Stimulated activated CD4-positive, alpha-beta T cell treated with anti-CD3 and anti-CD28 coated beads, TNF-alpha, amount 100 ng/mL, for 24 hours (primary cell): ENCODE results near the gene MEGF11.

Experiments used
- DNase-seq, 3 experiments: peaks; one replicate each; pipeline ENCODE4 v3.0.0-alpha.2; 2020; ENCODE audit warnings: low read depth in 3 of 3

Gene MEGF11

DNA sequence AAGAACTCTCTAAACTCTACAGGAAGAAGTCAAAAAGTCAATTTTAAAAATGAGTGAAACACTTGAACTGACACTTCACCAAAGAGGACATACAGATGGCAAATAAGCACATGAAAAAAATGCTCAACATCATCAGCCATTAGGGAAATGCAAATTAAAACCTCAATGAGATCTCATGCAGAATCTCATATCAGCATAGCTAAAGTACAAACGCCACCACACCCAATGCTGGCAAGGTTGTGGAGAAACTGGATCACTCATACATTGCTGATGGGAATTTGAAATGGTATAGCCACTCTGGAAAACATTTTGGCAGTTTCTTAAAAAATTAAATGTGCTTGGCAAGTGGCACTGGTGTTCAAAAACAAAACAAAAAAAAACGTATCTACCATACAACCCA, 34.2 kb downstream of the MEGF11 start:
- no peak for DNase-seq

GRCh38 chr15:66216806-66217205, 36.7 kb downstream of the MEGF11 start:
- DNase-seq, result no peak

DNA sequence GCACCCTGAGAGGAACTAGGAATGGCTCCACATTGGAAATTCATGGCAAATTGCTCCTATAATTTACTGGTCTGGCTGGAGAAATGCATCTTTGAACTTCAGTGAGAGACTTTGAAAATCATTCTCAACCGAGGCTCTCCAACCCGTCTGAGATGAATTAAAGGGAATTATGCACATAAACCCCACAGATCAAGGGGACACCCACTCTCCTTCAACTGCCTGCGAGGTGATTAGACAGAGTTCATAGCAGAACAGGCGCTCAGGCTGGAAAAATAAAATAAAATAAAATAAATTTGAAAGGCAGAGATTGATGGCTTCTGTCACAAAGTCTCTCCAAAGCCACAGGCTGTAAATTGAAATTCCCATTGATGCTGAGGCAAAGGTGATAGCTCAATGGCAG, 37.7 kb downstream of the MEGF11 start:
- no peak for DNase-seq

DNA sequence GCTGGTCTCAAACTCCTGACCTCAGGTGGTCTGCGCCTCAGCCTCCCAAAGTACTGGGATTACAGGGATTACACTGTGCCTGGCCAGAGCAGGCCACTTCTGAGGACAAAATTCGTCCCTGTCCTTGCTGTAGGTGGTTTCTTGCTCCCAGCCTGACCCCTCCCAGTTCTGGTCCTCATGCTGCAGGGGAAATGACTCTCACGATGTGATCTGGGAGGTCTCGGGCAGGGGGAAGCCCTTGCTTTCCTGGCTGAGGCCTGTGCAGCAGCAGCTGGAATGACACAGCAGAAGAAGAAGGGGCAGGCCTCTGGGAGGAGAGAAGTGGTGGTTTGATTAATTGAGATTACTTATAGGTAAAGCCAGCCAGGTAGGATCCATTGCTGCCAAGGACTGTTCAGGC, 39.3 kb downstream of the MEGF11 start:
- DNase-seq, result no peak

DNA sequence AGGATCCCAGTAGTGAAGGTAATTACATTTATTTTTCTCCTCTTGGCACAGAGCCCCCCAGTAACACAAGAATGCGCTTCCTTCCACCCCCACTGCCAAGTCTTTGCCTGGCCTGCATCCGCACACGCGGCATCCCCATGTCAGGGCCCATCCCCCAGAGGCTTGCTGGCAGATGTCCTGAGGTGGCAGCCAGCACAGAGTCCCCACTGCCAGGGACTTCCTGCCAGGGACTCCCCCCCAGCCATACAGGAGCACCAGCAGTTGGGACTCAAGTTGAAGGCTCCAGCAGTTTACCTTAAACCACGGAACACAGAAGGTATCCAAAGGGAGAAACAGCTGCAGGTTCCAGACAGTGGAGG, 41.0 kb downstream of the MEGF11 start:
- no peak for DNase-seq

- no peak for DNase-seq
These were observed 41.6 kb downstream of the MEGF11 start for GRCh38 chr15:66211670-66212562.

DNA sequence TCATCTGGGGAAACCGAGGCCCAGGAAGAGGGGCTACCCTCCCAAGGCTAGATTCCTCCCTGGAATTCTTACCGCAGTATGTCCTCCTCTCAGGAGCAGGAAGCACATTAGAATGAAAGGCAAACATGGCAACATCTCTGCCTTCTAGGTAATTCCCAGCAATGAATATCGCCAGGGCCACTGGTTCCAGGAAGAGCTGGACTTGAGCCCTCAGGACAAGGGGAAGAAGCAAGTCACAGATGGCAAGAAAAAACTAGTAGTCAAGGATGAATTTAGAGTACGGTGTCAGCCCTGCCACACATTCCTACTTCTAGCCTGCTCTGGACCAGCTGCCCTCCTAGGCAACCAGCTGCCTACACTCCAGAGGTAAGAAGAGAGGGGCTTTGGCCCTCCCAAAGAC, 42.9 kb downstream of the MEGF11 start:
- no peak for DNase-seq

DNA sequence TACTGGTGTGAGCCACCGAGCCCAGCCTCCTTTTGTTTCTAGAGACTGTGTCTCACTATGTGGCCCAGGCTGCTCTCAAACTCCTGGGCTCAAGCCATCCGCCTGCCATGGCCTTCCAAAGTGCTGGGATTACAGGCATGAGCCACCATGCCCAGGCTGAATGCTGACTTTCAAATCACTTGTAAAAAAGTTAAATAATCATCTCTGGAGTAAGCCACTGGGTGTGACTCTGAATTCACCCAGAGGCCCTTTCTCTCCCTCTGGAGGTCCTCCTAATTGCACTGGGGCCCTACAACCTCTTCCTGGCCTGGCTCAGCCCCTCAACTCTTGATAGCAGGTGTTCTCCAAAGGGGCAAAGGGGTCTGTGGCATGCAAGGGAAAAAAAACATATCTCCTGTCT, 54.8 kb downstream of the MEGF11 start:
- DNase-seq, result no peak

- DNase-seq, result no peak
These were observed 56.9 kb downstream of the MEGF11 start for GRCh38 chr15:66196602-66197001.

DNA sequence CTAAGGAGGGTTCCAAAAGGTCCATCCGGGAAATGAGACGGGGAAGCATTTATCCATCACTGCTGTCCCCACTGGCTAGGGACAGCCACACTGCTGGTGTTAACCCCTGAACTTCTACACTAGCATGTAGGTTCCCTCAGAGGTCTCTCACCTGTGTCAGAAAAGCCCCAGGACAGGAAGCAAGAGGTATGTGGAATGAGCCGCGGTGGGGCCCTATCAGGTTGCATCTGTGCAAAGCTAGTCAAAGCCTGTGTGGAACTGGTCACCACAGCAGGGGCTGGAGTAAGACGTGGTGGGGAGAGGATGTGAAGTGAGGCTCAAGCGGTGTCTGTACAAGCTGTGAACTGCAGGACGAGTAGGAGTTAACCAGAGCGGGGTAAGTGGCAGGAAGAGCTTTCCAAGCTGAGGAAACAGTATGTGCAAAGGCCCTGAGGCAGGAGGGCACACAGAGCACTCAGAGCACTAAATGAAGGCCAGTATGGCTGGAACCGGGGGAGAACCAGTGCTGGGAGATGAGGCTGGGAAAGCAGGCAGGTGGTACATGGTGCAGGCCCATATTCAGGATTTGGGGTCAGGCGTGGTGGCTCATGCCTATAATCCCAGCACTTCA, 57.8 kb downstream of the MEGF11 start:
- no peak for DNase-seq

- no peak for DNase-seq
These were observed 60.5 kb downstream of the MEGF11 start for GRCh38 chr15:66193066-66193465.

GRCh38 chr15:66190746-66191145, 62.8 kb downstream of the MEGF11 start:
- no peak for DNase-seq

DNA sequence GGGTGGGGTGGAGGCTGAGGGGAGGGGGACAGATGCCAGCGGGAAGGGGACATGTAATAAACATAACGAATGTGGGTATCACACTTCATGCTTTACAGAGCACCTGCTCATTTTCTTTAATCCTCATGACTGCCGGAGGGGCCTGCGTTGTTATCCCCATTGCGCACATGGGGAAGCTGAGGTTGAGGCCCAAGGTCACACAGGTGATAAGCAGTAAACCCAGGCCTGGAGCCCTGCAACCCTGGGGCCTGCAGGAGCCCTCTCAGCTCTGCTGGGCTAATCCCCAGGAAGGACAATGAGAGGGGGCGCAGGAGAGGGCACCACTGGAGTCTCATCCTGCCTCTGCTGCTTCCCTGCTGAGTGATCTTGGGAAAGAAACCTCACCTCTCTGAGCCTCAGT, 64.3 kb downstream of the MEGF11 start:
- DNase-seq, result no peak

DNA sequence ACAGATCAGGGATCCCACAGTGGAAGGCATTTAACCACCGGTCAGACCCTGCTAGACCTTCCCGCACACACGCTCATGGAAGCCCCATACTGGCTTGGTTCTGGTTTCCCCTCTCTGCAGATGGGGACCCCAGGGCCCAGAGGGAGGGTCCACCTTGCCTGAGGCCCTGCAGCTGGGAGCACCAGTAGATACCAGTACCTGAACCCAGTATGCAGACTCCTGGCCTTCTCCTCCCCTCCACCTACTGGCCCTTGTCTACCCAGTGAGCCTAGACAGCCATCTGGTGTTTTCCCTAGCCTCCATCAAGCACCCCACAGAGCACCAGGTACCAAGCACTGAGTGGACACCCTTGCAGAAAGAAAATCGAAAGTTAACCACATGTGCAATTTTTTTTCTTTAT, 65.1 kb downstream of the MEGF11 start:
- no peak for DNase-seq

- no peak for DNase-seq
These were observed 66.3 kb downstream of the MEGF11 start for GRCh38 chr15:66187271-66187670.

GRCh38 chr15:66186049-66186825, 67.3 kb downstream of the MEGF11 start:
- no peak for DNase-seq

GRCh38 chr15:66184936-66185790, 68.4 kb downstream of the MEGF11 start:
- no peak for DNase-seq

- DNase-seq, result no peak
These were observed 69.1 kb downstream of the MEGF11 start for GRCh38 chr15:66184492-66184891.

GRCh38 chr15:66180531-66181097, 72.9 kb downstream of the MEGF11 start:
- DNase-seq, result no peak

GRCh38 chr15:66178531-66178910, 75.0 kb downstream of the MEGF11 start:
- no peak for DNase-seq

GRCh38 chr15:66172324-66172980, 81.1 kb downstream of the MEGF11 start:
- no peak for DNase-seq
